HG02678 (cell line): ENCODE measurements around the gene PIM3.
"Not testable (repeated sequence)": the region's sequence is repeated elsewhere in the genome, so short reads cannot be mapped to it uniquely, and the experiment has no call there.

Source experiments
- ATAC-seq: cut with Tn5 transposase; IDR thresholded peaks from one replicate; pipeline ENCODE4 v1.9.1; 2021; ENCODE audit warnings: mild to moderate bottlenecking, moderate library complexity; ENCODE audit not compliant: unreplicated experiment

PIM3 gene

GRCh38 chr22:49942565-49943404 is 17.8 kb upstream of the PIM3 start:
- no peak for ATAC-seq

DNA sequence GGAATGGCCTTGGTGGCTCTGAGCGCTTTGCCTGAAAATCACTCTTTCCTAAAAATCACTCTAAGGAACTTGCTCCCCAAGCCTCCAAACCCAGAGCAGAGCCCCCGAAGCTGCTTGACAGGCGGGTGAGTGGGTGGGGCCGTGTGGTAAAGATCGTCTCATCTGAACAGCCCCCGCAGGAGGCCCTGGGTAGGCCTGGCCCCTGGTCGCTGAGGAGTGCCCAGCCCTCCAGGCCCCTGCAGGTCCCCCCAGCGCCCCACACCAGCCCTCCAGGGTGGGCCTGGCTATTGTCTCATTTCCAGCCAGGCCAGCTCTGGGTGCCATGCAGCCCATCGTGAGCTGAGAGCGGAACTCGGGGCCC is 17.2 kb upstream of the PIM3 start:
- no peak for ATAC-seq

- ATAC-seq = no peak
These were observed 16.7 kb upstream of the PIM3 start for GRCh38 chr22:49943771-49944398.

GRCh38 chr22:49944399-49944891 is 16.1 kb upstream of the PIM3 start:
- no peak for ATAC-seq

GRCh38 chr22:49945042-49945794 is 15.4 kb upstream of the PIM3 start:
- not testable (repeated sequence) for ATAC-seq

GRCh38 chr22:49946612-49947295 is 13.8 kb upstream of the PIM3 start:
- no peak for ATAC-seq

- ATAC-seq = no peak
These were observed 13.3 kb upstream of the PIM3 start for GRCh38 chr22:49947296-49947622.

DNA sequence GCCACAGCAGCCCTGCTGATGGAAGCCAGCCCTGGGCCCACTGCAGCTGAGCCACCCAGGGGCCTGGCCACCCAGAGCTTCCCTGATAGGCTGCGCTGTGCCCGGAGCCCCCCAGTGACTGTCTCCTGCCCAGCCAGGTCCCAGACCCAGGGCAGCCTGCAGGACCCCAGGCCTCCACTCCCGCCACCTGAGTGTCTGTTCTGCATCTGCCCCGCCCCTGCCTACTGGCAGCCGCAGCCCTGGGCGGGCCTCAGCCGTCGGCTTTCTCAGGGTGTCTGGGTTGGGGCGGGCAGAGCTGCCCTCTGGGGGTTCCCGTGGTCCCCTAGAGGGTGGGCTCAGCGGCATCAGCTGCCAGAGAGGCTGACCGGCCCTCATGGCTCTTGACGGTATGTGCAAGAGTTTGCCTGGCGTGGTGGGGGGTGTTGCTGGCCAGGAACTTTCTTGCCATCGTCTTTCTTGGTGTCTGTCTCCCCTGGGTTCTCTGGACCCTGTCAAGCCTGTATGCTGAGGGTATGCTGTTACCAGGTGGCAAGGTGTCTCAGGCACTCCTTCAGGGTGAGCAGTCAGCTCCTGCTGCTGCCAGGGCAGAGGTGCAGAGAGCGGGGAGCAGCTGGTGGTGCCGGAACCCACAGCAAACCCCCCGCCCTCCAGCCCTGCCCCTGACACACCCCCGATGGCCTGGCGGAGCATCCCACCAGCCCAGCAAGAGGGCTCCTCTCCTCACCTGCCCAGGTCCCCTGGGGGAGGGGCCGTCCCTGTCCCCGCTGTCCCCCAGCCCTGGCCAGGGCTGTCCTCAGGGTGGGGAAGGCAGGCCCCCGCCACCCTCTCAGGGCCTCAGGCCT is 12.2 kb upstream of the PIM3 start:
- ATAC-seq = no peak

GRCh38 chr22:49948958-49949913 is 11.3 kb upstream of the PIM3 start:
- no peak for ATAC-seq

- no peak for ATAC-seq
These were observed 10.7 kb upstream of the PIM3 start for GRCh38 chr22:49949914-49950292.

GRCh38 chr22:49950396-49950994 is 10.1 kb upstream of the PIM3 start:
- no peak for ATAC-seq

GRCh38 chr22:49951000-49951677 is 9.4 kb upstream of the PIM3 start:
- no peak for ATAC-seq

DNA sequence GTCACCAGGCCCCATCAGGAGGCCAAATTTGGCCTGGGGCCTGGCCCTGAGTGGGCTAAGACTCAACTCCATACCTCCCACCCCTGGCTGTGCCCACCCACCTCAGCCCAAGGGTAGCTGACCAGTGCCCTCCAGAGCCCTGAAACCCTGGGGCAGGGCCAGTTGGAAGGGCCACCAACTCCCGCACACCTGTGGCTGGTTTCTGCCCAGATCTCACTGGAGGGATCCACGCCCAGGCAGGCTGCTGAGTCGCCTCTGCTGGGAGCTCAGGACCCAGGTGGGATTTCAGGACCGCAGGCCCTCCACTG is 8.9 kb upstream of the PIM3 start:
- no peak for ATAC-seq

- ATAC-seq = no peak
These were observed 8.3 kb upstream of the PIM3 start for GRCh38 chr22:49951986-49952896.

DNA sequence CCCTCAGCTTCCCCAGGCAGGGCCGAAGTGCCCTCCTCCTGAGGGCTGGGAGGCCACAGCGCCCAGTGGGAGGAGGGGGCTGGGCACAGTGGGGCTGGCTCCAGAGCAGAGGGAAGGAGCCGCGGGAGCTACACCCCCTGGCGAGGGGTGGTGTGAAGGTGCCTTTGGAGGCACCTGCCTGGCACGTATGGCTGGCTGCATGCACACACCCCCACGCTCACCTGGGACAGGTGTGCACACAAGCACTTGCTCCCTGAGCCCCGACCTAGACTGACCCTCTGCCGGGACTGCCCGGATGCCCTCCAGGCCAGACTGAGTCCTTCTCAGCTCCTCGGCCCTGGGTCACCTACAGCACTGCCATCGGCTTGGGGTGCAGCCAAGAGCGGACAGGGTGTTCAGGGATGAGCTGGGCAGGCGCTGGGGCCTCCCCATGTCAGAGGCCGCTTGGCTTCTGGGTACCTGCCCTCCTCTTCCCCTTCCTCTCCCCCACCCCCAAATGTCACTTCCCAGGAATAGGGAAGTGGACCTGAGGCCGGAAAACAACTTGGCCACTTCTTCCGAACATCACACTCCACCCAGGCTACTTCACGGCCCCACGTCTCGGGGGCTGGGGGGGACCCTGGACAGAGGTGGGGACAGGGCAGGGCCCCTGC is 7.4 kb upstream of the PIM3 start:
- no peak for ATAC-seq

- ATAC-seq = no peak
These were observed 6.8 kb upstream of the PIM3 start for GRCh38 chr22:49953680-49954344.
